ENCODE results near the gene IRAK2.

IRAK2 gene

GRCh38 chr3:10224794-10225665 is 60.3 kb downstream of the IRAK2 start:
- DNase-seq (ENCODE audit: low read depth): no peak

DNA sequence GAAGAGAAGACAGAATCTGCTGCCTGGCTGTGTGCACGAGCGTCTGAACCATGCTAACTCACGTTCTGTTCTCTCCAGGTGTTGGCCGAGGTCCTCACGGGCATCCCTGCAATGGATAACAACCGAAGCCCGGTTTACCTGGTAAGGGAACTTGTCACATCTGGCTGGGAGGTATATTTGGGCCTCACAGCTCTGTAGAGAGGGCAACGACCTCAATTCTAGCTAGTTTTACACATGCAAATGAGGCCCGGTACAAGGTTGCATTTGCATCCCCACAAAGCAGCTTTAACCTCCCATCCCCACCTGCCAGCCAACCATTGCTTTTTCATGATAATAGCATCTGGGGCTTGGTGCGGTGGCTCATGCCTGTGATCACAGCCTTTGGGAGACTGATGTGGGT is 61.6 kb downstream of the IRAK2 start:
- DNase-seq (ENCODE audit: low read depth): no peak

DNA sequence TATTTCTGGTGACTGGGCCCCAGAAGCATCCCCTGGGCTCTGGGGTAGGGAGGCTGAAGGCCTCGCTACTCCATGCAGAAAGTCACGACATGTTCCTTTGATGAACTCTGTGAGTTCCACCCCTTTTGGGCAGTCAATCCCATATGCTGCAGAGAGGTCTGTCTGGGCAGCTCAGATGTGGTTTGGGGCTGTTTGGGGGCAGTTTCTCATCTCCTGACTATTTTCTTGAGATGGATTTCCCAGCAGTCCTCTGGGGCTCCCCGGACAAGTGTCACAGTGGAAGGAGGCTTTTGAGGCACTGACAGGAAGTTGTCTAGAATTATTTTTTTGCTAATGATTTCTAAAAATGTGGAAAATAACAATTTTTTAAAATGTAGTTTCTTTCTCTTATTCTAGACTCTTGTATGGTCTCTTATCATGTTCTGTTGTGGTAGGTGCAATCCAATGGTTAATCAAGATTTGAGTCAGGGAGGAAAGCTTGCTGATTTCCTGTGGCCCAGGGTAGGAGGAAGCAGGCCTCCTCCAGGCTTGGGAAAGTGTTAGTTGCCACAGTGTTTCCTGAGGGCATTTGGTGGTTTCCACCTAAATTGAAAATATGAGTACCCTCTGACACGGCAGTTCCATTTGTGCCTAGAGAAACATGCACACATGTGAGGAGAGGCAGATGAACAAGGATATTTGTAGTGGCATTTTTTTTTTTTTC is 63.7 kb downstream of the IRAK2 start:
- no peak for DNase-seq (ENCODE audit: low read depth)

GRCh38 chr3:10229576-10229975 is 64.9 kb downstream of the IRAK2 start:
- DNase-seq (ENCODE audit: low read depth): no peak

DNA sequence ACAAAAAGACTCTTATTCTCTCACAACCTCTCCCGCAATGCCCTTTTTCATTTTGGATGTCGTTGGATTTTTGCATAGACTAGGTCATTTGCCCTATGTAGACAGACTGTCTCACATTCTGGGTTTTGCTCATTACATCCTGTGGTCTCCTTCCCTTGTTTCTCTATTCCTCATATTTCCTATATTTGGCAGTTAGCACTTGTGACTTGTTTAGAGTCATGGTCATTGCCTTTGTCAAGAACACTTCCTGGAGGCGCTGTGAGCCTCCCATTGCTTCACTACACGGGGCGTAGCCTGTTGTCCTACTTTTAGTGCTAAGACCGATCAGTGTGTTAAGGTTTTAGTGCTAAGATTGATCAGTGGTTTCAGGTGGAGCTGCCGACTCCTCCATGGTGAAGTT is 67.4 kb downstream of the IRAK2 start:
- no peak for DNase-seq (ENCODE audit: low read depth)

- no peak for DNase-seq (ENCODE audit: low read depth)
Observed at GRCh38 chr3:10233988-10234387, 69.3 kb downstream of the IRAK2 start.

DNA sequence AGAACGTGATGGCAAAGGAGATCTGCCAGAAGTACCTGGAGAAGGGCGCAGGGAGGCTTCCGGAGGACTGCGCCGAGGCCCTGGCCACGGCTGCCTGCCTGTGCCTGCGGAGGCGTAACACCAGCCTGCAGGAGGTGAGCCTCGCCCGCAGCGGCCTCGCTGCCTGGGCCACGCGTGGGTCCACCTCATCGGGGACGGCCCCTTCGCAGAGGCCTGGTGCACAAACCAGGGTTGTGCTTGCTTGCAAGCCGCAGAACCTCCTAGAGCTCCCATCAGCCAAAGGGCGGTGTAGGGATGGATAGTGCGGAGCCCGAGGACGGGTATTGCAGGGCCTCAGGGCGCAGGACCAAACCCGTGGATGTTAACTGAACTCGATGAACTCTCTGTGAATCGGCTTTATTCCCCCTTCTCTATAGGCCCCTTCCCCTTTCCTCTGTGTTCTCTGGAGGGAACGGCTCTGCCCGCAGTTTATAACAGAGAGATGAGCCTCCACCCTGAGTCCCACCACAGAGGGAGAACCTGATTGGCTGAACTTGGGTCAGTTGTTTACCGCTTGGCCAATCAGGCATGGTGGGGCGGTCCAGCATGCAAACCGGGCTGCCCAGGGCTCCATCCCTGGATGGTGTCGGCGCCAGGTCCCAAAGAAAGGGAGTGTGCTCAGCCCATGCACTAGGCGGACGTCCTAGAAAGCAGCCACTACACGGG is 70.0 kb downstream of the IRAK2 start:
- DNase-seq (ENCODE audit: low read depth): no peak

DNA sequence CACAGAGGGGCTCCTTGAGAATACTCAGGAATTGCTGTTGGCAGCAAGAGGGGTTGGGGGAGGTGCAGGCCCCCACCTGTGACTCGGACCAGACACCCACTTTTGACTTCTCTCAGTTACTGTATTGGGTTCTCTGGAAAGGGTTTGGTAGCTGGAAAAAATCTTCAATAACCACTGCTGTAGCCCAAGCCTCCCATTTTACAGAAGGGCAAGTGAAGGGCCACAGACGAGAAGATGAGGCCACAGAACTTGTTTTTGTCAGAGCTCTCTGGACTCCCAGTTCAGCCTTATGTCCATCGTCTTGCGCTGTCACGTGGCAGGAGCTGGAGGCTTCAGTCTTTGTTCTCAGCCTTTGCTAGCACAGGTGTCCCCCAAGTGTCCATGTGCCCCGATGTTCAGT is 70.8 kb downstream of the IRAK2 start:
- DNase-seq (ENCODE audit: low read depth): no peak

DNA sequence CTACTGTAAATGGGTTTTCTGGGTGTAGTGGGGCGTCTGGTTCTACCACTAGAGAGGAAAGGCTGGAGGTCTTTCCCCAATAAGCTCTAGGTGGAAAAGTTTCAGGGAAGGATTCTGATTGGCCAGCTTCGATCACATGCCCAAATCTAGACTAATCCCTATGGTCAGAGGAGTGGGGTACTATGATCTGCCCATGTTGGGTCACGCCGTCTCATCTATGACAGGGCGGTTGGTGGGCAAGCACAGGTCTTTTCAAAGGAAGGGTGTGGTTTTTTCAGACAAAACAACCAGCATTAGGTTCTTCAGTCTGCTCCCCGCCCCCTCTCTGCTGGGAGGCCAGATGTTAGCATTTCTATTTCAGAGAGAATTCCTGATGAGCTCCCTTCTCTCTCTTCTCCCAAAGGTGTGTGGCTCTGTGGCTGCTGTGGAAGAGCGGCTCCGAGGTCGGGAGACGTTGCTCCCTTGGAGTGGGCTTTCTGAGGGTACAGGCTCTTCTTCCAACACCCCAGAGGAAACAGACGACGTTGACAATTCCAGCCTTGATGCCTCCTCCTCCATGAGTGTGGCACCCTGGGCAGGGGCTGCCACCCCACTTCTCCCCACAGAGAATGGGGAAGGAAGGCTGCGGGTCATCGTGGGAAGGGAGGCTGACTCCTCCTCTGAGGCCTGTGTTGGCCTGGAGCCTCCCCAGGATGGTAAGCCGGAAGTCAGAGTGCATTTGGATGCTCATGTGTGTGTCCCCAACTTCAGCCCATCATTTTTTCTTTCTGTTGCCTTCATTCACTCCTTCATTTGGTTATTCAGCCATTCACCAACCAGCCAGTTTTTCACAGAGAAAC is 73.8 kb downstream of the IRAK2 start:
- DNase-seq (ENCODE audit: low read depth): no peak

DNA sequence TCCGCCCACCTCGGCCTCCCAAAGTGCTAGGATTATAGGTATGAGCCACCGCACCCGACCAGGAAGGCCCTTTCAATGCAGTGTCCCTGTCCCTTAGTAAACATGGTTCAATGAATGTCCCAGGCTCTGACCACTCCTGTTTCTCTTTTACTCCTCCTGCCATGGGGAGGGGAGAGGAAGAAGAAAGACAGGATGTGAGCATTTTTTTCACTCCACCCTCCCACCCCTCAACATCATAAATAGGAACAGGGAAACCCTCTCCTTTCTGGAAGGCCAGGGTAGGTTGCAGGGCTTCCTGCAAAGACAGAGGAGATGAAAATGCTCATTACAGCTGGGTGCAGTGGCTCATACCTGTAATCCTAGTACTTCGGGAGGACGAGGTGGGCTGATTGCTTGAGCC is 76.1 kb downstream of the IRAK2 start:
- no peak for DNase-seq (ENCODE audit: low read depth)

DNA sequence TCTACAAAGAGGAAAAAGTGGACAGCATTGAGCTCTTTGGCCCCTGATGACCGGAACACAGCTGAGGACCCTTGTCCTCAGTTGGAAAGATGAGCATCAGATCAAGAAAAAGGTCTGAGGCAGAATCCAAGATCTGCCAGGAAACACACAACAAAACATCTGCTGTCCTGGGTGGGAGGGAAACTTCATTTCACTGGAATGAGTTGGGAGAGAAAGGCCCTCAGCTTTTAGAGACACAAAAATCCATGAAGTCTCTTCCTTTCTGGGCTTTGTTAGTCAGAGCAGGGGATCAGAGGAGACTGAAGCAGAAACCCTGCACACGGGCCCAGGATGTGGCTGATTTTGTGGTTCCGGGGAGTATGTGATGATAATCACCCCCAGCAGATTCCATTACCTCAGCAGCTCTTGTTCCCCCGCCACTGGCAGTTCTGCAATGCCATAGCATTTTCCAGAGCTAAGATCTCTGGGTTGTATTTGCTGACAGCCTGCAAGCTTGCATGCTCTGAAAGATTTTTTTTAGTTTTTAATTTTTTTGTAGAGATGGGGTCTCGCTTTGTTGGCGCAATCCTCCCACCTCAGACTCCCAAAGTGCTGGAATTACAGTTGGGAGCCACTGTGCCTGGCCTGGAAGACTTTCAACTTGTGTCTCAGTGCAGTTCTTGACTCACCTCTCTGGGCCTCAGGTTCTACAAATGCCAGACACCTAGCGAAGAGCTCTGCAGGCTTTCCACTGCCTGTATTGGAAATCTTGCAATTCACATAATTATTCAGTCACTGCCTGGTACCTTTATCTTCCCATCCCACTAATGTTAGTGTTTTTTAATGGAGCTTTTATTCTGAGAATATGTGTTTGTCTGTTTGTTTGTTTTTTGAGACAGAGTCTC is 77.7 kb downstream of the IRAK2 start:
- DNase-seq (ENCODE audit: low read depth): peak; percentile 70

- DNase-seq (ENCODE audit: low read depth): no peak
Observed at GRCh38 chr3:10244009-10244408, 79.3 kb downstream of the IRAK2 start.

DNA sequence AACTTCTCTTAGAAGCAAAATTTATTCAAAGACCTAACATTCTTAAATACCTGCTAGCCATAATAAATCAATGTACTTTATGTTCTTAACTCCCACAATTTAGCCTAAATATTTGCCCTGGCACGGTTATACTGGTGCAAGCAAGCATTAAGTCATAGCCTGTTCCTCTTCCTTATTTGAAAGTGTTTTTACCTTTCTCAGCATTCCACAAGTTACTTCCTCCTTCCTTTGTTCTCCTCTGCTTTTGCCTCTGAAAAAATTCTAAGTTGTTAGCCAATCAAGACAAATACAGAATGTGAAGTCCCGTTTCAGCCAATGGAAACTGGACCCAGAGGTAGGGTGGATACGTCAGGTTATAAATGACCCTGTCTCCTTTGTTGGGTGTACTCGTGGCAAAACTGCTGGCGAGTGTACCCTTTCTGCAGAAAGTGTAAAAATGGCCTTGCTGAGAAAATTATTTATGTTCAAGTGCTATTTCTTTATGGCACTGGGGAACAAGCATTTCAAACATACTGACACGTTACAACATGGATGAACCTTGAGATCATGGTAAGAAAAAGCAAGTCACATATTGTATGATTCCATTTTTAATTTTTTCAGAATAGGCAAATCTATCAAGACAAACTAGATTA is 80.5 kb downstream of the IRAK2 start:
- no peak for DNase-seq (ENCODE audit: low read depth)

- DNase-seq (ENCODE audit: low read depth): no peak
Observed at GRCh38 chr3:10247679-10248183, 83.0 kb downstream of the IRAK2 start.

- peak; percentile 90 for DNase-seq (ENCODE audit: low read depth)
Observed at GRCh38 chr3:10248184-10248983, 83.7 kb downstream of the IRAK2 start, which contains the start of gene TATDN2. TATDN2 (plus strand) TSS chr3:10248459; CDS start chr3:10249201, 742 bp downstream.

- DNase-seq (ENCODE audit: low read depth): peak; percentile 57
Observed at GRCh38 chr3:10248984-10249748, 84.4 kb downstream of the IRAK2 start.

DNA sequence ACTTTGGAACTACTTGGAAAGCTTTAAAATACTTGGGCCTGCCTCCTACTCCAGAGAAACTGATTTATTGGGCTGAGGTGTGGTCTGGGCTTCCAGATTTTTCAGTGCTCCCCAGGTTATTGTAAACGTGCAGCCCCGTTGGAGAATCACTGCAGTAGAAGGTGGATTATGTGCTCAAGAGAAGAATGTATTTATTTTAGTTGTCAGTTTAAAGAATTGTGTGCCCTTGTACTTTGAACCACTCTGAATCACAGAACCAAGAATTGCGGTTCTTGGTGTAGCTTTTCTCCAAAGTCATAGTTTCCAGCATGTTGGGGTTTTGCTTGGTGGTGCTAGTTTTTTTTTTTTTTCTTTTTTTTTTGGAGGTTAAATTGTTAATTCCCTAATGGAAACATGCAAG is 85.1 kb downstream of the IRAK2 start:
- DNase-seq (ENCODE audit: low read depth): no peak

- DNase-seq (ENCODE audit: low read depth): no peak
Observed at GRCh38 chr3:10251006-10251405, 86.3 kb downstream of the IRAK2 start.
